HG03460 (cell line): Measurements from ENCODE around the gene NMT1.

Source experiments
- ATAC-seq: cut with Tn5 transposase; IDR thresholded peaks from one replicate; pipeline ENCODE4 v1.9.1; 2021; ENCODE audit not compliant: unreplicated experiment

NMT1 gene

DNA sequence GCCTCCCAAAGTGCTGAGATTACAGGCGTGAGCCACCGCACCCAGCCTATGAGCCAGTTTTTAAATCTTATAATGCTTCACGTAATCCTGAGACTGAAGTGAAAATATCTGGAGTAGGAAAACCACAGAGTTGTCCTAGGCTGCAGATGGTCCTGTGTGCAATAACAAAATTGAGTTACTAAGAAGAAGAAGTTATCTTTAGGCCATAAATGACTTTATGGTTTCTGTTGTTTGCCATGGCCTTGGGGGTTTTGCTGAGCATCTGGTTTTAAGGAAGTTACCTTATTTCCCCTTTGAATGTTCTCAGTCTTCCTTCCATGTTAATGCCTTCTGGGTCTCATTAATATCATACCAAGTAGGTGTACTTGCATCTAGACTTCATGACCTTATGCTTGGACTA is 16.5 kb downstream of the NMT1 start:
- ATAC-seq, result no peak

DNA sequence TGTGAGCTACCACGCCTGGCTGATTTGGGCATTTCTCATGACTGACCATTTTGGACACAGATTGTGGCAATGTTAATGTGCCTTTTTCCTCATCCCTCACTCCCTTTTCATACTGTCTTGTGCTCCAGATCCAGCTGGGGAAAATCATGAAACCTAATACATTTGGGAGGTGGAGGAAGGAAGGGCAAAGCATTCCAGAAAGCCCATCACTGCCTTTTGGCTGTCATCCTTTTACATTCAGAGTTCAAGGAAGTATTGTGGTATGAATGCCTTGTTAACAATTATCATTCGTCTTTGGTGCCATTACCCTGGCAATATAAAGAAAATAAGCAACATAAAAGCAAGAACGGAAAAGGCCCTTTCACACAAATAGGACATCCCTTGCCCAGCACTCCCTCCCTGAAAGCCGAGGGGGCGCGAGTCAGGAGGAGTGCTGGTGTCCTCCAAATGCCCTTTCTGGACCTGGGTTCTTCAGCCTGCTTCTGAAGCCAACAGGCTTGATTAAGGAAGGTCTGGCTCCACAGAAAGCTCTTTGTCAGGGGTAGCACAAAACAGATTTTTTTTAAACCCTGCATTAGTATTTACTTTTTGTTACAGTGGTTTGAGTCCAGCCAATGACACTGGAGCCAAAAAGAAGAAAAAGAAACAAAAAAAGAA is 20.1 kb downstream of the NMT1 start:
- no peak for ATAC-seq

DNA sequence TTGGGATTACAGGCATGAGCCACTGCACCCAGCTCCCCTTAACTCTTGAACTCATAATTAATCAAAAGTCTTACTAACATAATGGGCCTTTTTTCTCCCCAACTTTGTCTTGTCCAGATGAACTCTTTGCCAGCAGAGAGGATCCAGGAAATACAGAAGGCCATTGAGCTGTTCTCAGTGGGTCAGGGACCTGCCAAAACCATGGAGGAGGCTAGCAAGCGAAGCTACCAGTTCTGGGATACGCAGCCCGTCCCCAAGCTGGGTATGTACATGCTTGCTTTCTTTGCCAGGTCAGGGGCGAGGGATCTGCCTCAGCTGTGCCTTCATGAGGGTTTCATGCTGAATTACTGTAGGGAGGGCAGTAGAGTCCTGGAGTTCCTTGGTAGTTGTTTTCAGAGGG is 25.3 kb downstream of the NMT1 start:
- no peak for ATAC-seq

DNA sequence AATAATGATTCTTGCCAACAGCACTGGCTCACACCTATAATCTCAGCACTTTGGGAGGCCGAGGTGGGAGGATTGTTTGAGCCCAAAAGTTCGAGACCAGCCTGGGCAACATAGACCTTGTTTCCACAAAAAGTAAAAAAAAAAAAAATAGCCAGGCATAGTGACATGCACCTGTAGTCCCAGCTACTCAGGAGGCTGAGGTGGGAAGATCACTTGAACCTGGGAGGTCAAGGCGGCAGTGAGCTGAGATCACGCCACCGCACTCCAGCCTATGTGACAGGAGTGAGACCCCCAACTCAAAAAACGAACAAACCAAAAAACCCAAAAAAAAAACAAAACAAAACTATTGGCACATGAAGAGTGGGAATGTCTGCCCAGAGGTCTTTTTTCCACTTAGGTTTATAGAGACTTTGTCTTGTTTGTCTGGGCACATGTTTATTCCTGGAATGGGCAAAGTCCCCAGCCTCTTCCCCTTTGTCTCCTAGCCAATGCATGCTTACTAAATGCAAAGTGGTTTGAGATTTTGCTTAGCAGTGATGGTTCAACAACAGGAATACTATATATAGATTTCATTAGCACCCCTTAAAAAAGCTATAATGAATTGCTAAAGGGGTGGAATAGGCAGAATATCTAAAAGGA is 25.9 kb downstream of the NMT1 start:
- no peak for ATAC-seq

DNA sequence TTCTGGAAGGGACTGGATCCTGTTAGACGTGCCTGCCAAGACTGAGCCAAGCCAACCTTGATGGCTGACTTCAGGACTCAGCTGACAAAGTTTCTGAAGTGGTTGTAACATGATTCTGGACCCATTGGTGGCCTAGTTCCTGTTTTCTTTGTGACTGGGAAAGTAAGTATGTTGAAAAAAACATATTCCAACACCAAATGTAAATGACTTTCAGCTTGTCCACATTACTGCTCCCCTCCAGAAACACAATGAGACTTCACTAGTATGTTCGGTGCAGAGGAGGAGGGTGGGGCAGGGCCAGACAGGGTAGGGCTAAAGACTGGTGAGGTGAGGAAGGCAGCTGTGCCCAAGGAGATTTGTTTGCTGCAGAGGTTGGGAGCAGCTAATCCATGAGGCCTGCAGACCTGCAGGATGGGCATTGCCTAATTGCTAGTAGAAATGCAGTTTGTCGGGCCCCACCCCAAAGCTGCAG is 26.4 kb downstream of the NMT1 start:
- no peak for ATAC-seq

DNA sequence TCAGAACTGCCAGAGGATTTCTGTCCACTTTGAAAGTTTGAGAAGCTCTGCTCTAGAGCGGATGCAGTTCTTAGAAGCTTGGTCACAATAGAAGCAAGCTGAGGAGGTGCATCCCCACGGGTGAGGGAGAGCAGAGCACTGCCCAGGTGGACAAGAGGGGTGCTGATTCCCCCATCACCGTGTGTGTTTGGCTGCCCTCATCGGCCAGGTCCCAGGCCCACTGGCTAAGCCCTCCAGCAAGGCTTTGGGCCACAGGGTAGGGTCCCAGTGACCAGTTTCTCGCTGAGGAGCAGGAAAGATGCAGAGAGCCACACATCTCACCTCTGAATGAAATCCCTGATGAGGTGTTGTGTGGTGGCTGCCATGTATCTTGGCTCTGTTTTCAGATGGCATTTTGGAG is 26.9 kb downstream of the NMT1 start:
- ATAC-seq, result no peak

DNA sequence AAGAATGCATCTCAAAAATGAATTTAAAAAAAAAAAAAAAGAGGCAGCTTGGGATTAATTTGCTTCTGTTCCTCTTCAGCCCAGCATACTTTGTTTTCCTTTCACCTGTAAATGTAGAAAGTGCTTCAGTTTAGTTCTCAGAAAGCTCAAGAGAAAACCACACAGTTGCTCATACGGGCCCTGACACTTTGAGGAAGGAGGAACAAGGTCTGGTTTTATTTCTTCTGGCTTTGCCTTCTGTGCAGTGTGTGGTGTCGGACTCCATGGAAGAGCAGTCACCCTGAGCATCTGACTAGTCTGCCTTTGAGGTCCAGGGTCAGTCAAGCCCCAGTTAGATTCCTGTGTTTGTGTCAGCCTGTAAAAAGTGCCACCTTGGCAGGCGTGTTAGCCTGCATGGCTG is 27.6 kb downstream of the NMT1 start:
- ATAC-seq, result no peak

DNA sequence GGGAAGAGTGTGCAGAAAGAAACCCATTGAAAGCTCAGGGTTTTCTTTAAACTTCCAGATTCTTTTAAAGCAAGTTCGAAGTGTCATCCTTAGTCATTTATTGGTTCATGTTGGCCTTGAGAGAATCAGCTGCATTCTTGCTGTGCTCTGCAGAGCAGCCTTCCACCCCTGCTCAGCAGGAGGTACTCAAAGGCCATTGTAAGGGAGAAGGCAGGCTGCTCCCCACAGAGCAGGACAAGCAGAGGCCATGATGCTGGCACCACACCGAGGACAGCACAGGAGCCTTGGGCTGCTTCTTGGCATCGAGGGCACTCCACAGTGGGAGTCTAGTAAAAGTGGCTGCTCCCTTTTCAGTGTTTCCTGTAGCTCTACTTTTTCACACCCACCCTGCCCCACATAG is 29.6 kb downstream of the NMT1 start:
- ATAC-seq, result no peak

DNA sequence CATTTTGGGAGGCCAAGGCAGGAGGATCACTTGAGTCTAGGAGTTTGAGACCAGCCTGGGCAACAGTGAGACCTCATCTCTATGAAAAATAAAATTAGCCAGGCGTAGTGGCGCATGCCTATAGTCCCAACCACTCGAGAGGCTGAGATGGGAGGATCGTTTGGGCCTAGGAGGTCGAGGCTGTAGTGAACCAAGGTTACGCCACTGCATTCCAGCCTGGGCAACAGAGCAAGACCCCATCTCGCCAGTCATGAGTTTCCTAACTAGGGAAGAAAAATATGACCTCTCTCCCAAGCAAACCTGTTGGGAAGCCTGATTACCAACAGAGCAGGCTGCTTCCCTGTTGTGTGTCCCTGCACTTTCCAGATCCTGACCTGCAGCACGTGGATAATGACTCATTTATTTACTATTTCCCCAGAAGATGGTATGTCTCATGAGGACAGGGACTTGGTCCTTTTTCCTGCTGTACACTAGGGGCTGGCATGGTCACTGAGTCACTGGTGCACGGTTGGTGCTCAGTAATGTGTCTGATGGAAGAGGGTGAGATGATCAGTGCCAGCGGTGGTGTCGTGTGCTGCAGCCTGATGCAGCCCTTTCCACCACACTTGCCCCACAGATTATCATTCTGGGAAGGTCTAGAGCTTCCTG is 30.8 kb downstream of the NMT1 start:
- no peak for ATAC-seq

DNA sequence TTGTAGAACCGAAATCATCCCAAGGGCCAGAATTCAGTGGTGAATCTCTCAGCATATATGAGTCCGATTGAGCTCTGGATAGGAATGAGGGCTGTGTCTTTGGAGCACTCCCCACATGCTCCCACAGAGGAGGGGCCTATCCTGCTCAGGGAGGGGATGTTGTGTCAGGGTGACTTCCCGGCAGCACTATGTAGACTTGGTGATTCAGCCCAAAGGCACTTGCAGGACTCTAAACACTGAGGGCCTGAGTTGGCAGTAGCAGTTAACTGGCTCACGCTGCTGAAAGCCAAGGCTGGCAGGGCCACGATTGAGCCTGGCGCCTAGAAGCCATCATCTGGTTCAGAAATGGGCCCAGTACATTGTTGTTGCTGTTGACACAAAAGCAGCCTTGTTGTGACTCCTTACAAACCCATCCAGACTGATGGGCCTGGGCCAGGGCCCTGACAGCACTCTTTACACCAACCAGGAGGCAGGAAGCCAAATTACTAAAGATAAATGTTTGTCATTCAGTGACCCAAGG is 31.9 kb downstream of the NMT1 start:
- ATAC-seq, result no peak

DNA sequence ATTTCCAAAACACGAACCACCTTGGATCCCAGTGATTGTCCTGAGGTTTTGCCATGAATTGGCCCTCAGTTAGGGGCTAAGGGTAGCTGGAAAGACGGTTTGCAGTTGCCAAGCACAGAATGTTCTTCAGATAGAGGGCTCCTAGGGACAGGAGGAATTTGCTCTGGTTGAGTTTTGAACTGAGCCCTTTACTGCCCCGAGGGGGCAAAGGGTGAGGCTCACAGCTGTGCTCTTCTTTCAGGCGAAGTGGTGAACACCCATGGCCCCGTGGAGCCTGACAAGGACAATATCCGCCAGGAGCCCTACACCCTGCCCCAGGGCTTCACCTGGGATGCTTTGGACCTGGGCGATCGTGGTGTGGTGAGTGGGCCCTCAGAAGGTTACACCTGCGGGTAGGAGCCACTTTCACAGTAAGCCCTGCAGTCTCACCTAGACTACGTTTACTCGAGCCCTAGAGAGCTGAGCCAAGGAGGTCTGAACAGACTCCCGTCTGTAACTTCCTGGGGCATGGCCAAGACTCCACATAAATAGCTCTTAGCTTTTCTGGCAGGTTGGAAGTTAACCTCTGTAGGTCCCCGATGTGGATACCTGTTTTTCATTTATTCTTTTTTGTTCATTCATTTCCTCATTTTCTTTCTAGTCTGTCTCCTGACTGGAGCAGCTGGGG is 32.5 kb downstream of the NMT1 start:
- no peak for ATAC-seq

DNA sequence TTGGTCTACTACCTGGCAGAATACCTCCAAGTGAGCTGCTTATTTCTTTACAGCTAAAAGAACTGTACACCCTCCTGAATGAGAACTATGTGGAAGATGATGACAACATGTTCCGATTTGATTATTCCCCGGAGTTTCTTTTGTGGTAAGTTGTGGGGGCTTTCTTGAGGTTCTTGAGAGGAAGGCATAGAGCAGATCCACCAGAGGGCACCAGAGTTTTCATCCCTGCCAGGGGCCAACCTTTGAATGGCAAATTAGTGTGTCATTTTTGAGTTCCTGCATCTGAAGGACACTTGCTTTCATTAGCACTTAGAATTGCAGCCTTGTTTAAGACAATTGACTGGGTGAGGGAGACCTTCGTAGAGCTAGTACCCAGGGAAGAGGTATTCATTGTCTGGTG is 35.0 kb downstream of the NMT1 start:
- no peak for ATAC-seq

DNA sequence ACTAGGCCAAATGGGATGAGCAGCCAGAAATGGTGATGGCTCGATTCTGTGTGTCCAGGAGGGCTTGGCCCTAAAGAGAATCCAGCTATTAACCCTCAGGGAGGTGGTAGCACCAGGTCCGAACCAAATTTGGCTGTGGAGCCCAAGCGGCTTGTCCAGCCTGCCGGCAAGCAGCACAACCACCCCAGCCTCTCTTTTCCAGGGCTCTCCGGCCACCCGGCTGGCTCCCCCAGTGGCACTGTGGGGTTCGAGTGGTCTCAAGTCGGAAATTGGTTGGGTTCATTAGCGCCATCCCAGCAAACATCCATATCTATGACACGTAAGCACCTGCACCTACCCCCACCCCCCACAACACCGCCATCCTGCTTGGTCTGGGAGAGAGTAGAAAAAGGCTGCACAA is 35.8 kb downstream of the NMT1 start:
- no peak for ATAC-seq

DNA sequence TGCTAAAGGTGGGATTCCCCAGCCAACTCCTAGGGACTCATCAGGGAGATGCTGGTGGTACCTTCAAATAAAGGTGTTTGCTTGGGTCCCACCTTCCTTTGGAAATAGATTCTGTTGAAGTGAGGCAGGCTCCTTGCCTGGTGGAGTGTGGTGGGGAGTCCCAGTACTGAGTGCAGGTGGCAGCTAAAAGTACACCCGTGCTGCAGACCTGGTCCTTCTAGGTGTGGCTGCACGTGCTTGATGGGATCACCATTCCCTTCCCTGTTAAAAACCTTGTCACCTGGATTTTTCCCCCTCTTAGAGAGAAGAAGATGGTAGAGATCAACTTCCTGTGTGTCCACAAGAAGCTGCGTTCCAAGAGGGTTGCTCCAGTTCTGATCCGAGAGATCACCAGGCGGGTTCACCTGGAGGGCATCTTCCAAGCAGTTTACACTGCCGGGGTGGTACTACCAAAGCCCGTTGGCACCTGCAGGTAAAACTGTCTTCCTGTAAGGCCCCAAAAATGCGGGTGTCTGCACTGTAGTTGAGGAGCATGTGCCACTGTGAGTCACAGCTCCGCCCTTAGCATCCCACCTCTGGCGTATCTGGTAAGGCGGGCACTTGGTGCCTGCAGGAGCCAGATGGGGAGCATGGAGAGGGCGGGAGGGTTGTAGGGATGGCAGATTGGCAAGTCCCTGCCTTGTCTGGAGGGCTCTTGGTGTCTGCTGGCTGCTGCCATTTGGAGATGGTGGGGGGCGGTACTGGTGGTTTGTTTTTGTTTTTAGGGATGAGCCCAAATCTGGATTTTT is 37.2 kb downstream of the NMT1 start:
- ATAC-seq, result no peak

DNA sequence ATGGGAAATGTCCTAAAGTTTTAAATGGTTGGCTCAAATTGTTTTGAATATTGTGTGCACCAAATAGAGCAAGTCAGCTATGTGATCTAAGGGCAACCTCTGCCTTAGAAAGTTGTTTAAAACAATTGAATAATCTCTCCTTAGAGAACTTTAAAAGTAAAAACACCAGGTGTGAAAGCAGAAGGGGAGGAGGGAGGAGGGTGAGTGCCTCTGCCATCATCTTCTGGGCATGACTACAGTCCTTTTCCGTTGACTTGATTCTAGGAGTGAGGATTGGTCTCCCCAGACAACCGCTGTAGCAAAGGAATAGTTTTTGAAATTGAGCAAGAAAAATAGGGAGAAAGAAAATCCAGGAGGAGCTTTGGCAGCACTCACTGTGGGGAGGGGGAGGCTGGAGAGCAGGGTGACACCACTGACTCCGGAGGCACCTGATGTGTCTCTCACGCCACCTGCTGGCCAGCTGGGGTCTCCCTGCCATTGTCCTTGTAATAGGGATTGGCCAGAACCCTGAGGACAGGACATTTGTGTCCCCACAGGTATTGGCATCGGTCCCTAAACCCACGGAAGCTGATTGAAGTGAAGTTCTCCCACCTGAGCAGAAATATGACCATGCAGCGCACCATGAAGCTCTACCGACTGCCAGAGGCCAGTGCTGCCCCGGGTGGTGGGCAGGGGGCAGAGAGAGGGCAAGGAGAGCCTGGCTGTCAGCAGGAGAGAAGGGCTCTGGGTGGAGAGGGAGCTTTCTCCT is 37.9 kb downstream of the NMT1 start:
- no peak for ATAC-seq

DNA sequence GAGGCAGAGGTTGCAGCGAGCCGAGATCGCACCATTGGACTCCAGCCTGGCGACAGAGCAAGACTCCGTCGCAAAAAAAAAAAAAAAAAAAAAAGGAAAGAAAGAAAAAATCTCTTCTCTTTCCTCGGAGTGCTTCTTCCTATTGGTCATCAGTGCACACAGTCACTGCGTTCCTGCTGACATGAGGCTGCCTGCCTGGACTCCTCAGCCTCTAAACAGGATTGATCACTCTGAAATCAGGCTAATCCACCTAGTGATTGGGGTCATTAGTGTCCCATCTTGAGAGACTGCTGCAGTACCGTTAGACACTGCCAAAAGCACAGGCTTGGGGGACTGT is 40.4 kb downstream of the NMT1 start:
- ATAC-seq, result no peak

DNA sequence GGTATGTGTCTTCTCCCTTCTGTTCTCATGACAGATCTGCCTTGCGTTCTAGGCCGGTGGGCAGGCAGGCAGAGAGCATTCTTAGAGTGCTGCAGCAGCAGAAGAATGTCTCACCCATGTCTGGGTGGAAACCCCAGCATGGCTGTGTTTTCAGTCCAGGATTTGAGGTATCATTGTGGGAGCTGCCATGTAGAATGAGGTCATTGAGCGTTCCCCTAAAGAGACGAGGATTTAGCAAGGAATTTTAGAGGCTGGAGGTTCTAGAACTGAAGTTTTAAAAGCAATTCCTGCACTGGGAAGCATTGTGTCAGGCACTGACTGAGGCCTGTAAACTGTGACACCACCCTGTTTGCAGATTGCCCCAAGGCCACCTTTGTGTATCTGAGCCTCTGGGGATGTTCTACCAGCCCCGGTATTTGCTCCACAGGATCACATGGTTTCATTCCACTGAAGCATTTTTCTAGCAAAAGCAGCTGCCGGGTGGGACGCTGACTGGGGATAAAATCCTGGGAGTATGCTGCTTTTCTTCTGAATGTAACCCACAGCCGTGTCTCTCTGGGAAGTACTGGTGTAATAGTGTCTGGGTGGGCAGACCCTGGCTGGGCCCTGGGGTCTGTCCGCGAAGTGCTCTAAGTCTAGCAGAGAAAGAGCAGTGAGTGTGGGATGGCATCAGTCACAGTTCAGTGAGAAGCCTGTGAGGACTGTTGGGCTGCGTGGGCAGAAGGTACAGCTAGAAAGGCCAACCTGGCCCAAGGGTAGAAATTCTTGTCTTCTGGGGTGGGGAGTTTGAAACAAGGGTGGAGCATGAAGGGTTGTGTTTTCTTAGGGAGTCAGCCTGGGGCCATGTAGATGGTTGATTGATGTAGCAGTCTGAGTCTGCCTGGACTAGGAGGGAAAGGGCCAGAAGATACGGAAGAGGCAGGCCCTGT is 41.0 kb downstream of the NMT1 start:
- ATAC-seq, result no peak

DNA sequence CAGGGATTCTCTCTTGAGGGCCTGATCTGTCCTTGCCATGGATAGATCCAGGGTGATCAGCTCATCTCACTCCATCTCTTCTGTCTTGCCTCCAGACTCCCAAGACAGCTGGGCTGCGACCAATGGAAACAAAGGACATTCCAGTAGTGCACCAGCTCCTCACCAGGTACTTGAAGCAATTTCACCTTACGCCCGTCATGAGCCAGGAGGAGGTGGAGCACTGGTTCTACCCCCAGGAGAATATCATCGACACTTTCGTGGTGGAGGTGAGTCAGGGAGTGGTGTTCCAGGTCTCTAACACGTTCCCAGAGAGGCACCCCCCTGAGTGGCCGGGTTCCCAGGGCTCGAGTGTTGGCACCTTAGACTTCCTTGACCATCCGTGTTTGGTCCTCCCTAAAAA is 41.7 kb downstream of the NMT1 start:
- no peak for ATAC-seq

DNA sequence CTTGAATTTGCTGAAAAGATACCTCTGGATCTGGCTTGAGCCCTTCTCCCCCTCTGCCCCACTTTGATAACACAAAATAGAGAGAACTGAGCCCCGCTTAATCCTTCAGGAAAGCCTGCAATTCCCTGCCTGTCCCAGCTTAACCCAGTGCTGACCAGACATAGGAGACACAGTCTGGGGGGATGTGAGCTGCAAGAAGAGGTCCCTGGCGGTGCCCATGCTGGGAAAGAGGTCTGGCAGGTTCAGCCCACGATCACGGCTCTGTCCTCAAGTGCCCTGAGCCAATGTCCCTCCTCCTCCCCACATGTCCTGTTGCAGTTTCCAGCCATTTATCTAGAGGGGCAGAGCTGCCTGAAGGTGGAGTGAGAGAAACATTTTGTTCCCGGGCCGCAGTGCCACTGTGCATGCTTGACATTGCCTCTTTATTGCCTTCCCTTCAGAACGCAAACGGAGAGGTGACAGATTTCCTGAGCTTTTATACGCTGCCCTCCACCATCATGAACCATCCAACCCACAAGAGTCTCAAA is 42.2 kb downstream of the NMT1 start:
- ATAC-seq, result no peak
